Effector memory CD4-positive, alpha-beta T cell (primary cell): ENCODE data around the gene PPIL6.

Experiments
- DNase-seq, 3 donors: peaks; one replicate each; pipeline ENCODE4 v3.0.0-alpha.2; 2020
- H3K27ac ChIP-seq: 2 replicates; pipeline ENCODE4 v1.7.0; 2013; ENCODE audit warnings: mild to moderate bottlenecking, low read length, moderate library complexity; ENCODE audit not compliant: insufficient read depth, poor library complexity, severe bottlenecking
- H3K27me3 ChIP-seq: replicated peaks from 2 replicates; pipeline ENCODE4 v1.7.0; 2013; ENCODE audit warnings: mild to moderate bottlenecking, low read length; ENCODE audit not compliant: insufficient read depth, control insufficient read depth, poor library complexity, severe bottlenecking
- H3K36me3 ChIP-seq: 2 replicates; pipeline ENCODE4 v1.7.0; 2013; ENCODE audit warnings: mild to moderate bottlenecking, low read length, moderate library complexity; ENCODE audit not compliant: control insufficient read depth, insufficient read depth
- H3K4me1 ChIP-seq: 2 replicates; pipeline ENCODE4 v1.7.0; 2013; ENCODE audit warnings: low read length, mild to moderate bottlenecking; ENCODE audit not compliant: control insufficient read depth, insufficient read depth, poor library complexity, severe bottlenecking
- H3K4me3 ChIP-seq: 2 replicates; pipeline ENCODE4 v1.7.0; 2013; ENCODE audit warnings: low read length, low read depth, mild to moderate bottlenecking; ENCODE audit not compliant: insufficient read depth, poor library complexity, severe bottlenecking
- H3K9me3 ChIP-seq: 2 replicates; pipeline ENCODE4 v1.7.0; 2013; ENCODE audit warnings: mild to moderate bottlenecking, low read length, moderate library complexity; ENCODE audit not compliant: control insufficient read depth

The PPIL6 gene

DNA sequence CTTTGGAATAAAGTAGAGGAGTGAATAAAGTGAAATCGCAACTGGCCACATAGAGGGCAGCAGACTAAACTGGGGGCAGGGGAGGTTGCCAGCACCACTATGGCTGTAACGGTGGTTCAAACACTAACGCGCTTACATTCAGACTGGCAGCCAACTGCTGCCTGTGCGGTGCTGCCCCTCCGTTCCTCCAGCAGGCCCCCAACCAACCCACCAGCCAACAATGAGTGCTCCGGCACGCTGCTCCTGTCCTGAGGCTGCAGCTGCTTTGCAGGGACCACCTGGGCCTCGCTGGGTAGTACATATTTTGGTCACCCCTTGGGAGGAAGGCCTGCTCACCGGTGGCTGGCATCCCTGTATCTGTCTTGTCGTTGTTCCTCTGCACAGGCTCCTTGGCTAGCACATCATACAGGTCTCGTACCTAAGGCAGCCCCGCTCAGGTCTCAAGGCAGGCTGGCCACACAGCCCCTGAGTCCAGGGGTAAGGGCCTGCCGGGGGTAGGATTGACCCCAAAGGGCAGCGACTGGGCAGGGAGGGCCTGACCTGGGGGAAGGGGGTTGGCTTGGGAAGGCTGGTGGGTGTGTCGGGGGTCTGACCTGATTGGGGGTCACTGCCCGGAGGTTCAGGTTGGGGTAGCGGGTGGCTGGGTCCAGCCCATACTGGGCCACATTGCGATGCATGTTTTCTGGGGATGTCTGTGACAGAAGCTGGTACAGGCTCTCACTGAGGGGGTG lies 8.8 kb upstream of the PPIL6 start:
- H3K36me3 ChIP-seq = peaks cover 33% of the 10 kb centered on the region

DNA sequence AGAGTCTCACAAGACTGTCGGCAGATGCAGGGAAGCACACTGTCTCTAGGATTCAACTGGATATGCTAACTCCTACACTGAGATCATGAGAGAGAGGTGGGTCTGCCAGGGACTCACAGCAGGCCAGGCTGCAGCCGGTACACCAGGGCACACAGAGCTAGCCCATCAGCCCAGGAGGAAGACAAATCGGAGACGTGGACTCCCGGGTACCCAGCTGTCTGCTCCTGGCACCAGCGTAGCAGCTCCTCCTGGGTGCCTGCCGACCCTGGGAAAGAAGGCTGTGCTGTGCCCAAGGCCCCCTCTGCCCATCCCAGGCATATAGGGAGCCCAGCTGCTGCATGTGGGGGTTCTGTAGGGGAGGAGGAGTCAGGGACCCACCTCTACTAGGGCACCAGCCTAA lies 8.2 kb upstream of the PPIL6 start:
- Histone ChIP-seq H3K36me3 (peaks cover 37% of the 10 kb centered on the region), H3K27ac (no peak overlapping the region), H3K27me3 (no peaks in the 10 kb centered on the region), H3K9me3 (no peaks in the 10 kb centered on the region), H3K4me1 (peaks cover 15% of the 10 kb centered on the region), H3K4me3 (no peak overlapping the region)
- no peak for DNase-seq

More for the DNA sequence above, 8.8 kb upstream of the PPIL6 start:
- Histone ChIP-seq H3K9me3 (no peaks in the 10 kb centered on the region), H3K4me1 (peaks cover 21% of the 10 kb centered on the region), H3K27ac (peak overlapping the region; percentile 35), H3K27me3 (no peaks in the 10 kb centered on the region), H3K4me3 (no peak overlapping the region)
- DNase-seq = no peak

DNA sequence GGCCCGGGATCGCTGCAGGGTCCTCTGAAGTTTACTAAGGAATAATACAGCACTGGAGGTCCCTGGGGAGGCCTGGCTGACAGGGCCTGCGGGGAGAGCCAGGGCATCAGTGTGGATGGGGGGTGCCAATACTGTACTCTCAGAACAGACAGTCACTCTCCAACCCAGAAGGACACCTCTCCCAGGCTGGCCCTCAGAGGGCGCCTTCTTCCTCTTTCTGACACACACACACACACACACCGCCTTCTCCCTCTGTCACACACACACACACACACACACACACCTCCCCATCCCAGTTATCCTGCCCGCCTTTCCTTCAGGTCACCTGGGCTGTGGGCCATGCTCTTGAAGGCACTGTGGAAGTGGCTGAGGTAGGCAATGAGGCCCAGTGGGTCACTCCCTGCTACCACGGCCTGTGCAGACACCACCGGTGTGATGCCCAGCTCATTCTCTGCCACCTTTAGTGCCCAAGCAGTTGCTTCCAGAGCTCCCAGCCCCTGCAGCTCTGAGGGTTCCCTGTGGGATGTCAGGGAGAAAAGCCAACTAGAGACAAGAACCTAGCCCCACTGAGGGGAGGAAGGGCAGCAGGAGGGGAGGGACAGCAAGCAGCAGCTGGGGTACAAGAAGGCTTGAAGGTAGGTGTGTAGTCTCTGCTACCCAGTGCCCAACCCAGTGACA lies 7.6 kb upstream of the PPIL6 start:
- Histone ChIP-seq H3K4me1 (peaks cover 14% of the 10 kb centered on the region), H3K4me3 (no peak overlapping the region), H3K27me3 (no peaks in the 10 kb centered on the region), H3K36me3 (peaks cover 37% of the 10 kb centered on the region), H3K27ac (no peak overlapping the region), H3K9me3 (no peaks in the 10 kb centered on the region)
- DNase-seq = no peak

DNA sequence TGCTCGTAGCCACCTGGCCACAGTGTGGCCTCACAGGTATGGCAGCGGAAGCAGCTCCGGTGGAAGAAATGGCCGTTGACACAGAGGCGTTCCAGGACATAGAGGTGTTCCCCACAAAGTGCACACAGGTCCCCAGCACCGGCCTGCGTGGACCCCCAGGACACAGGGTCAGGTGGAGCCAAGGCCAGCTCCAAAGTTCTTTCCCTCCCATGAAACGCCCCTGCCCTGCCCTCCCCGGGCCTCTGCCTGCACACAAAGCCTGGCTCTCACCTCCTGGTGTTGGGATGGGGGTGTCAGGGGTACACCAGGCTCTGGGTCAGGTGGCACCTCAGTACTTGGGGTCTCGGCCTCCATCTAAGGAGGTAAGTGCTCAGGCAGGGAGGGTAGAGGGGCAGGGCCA lies 6.7 kb upstream of the PPIL6 start:
- H3K27ac ChIP-seq = no peak overlapping the region
- H3K27me3 ChIP-seq = no peaks in the 10 kb centered on the region
- peaks cover 32% of the 10 kb centered on the region for H3K36me3 ChIP-seq
- peaks cover 14% of the 10 kb centered on the region for H3K4me1 ChIP-seq
- H3K9me3 ChIP-seq = no peaks in the 10 kb centered on the region
- no peak overlapping the region for H3K4me3 ChIP-seq
- no peak for DNase-seq

- peaks cover 27% of the 10 kb centered on the region for H3K36me3 ChIP-seq
- H3K27me3 ChIP-seq = no peaks in the 10 kb centered on the region
- no peaks in the 10 kb centered on the region for H3K9me3 ChIP-seq
- H3K4me1 ChIP-seq = peaks cover 18% of the 10 kb centered on the region
- H3K4me3 ChIP-seq = no peak overlapping the region
- H3K27ac ChIP-seq = no peak overlapping the region
- no peak for DNase-seq
Measured at GRCh38 chr6:109446541-109446940, 6.1 kb upstream of the PPIL6 start.

- H3K9me3 ChIP-seq = no peaks in the 10 kb centered on the region
- no peak overlapping the region for H3K4me3 ChIP-seq
- H3K27me3 ChIP-seq = no peaks in the 10 kb centered on the region
- no peak for DNase-seq
- peaks cover 25% of the 10 kb centered on the region for H3K36me3 ChIP-seq
- H3K4me1 ChIP-seq = peaks cover 22% of the 10 kb centered on the region
- H3K27ac ChIP-seq = no peak overlapping the region
Measured at GRCh38 chr6:109446072-109446471, 5.6 kb upstream of the PPIL6 start.

DNA sequence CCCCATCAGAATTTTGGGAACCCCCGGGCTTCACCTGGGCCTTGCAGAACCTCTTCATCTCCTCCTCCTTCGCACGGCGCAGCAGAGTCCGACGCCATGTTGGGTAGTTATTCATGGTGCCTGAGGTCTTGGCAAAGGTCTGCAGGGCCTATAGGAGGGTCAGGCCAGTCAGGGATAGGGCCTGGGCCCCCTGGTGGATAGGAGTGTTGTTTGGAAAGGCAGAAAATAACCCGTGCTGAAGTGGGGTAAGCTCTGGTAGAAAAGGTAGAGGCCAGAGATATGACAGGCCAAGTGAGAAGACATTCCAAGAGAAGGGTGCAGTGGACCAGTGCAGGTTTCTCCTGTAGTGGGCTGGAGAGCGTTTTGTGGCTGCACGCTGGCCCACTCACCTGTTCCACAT lies 5.0 kb upstream of the PPIL6 start:
- Histone ChIP-seq H3K27me3 (no peaks in the 10 kb centered on the region), H3K27ac (no peak overlapping the region), H3K36me3 (peaks cover 25% of the 10 kb centered on the region), H3K4me3 (no peak overlapping the region), H3K4me1 (peaks cover 20% of the 10 kb centered on the region), H3K9me3 (no peaks in the 10 kb centered on the region)
- no peak for DNase-seq

- no peak overlapping the region for H3K4me3 ChIP-seq
- H3K9me3 ChIP-seq = no peaks in the 10 kb centered on the region
- H3K27ac ChIP-seq = peak overlapping the region; percentile 23
- no peaks in the 10 kb centered on the region for H3K27me3 ChIP-seq
- peaks cover 14% of the 10 kb centered on the region for H3K4me1 ChIP-seq
- no peak for DNase-seq
- H3K36me3 ChIP-seq = peaks cover 25% of the 10 kb centered on the region
Measured at GRCh38 chr6:109443425-109443950, 3.1 kb upstream of the PPIL6 start.

GRCh38 chr6:109442393-109442924 lies 2.0 kb upstream of the PPIL6 start:
- H3K4me3 ChIP-seq = no peak overlapping the region
- H3K36me3 ChIP-seq = peaks cover 25% of the 10 kb centered on the region
- no peak for DNase-seq
- no peaks in the 10 kb centered on the region for H3K9me3 ChIP-seq
- no peak overlapping the region for H3K27ac ChIP-seq
- peaks cover 14% of the 10 kb centered on the region for H3K4me1 ChIP-seq
- H3K27me3 ChIP-seq = no peaks in the 10 kb centered on the region
